DMS153 treated with DMSO at 0.1 percent for 48 hours (cell line): ENCODE measurements around the gene GALC.
"Not testable (repeated sequence)": the region's sequence is repeated elsewhere in the genome, so short reads cannot be mapped to it uniquely, and the experiment has no call there.

Source experiments
- DNase-seq: peaks from one replicate; lab custom pipeline; 2025; ENCODE audit not compliant: unreplicated experiment; lab: John Stamatoyannopoulos, UW

Gene GALC

GRCh38 chr14:87992718-87993628, at the start of gene GALC:
Gene GALC (minus strand): TSS chr14:87993182. CDS start chr14:87993164, 18 bp downstream.
- DNase-seq: peak; percentile 87

GRCh38 chr14:88040146-88040545, 47.2 kb upstream of the GALC start:
- no peak for DNase-seq

- DNase-seq: no peak
These were observed 46.2 kb upstream of the GALC start for GRCh38 chr14:88039197-88039596.

GRCh38 chr14:88037325-88037724, 44.3 kb upstream of the GALC start:
- DNase-seq: no peak

- DNase-seq: no peak
These were observed 43.4 kb upstream of the GALC start for GRCh38 chr14:88036422-88036821.

GRCh38 chr14:88034076-88034475, 41.1 kb upstream of the GALC start:
- DNase-seq: no peak

GRCh38 chr14:88032373-88032772, 39.4 kb upstream of the GALC start:
- no peak for DNase-seq

- DNase-seq: no peak
These were observed 37.9 kb upstream of the GALC start for GRCh38 chr14:88030892-88031291.

- no peak for DNase-seq
These were observed 37.1 kb upstream of the GALC start for GRCh38 chr14:88030079-88030478.

- DNase-seq: no peak
These were observed 36.5 kb upstream of the GALC start for GRCh38 chr14:88029500-88029899.

- no peak for DNase-seq
These were observed 33.9 kb upstream of the GALC start for GRCh38 chr14:88026890-88027289.

- DNase-seq: no peak
These were observed 32.3 kb upstream of the GALC start for GRCh38 chr14:88025313-88025712.

GRCh38 chr14:88024252-88025086, 31.5 kb upstream of the GALC start:
- not testable (repeated sequence) for DNase-seq

GRCh38 chr14:88023658-88024187, 30.7 kb upstream of the GALC start:
- DNase-seq: no peak

- no peak for DNase-seq
These were observed 24.6 kb upstream of the GALC start for GRCh38 chr14:88017535-88017934.

- DNase-seq: no peak
These were observed 23.8 kb upstream of the GALC start for GRCh38 chr14:88016768-88017167.

GRCh38 chr14:88013750-88014349, 20.9 kb upstream of the GALC start:
- DNase-seq: peak; percentile 73

- no peak for DNase-seq
These were observed 19.5 kb upstream of the GALC start for GRCh38 chr14:88012495-88012894.

- no peak for DNase-seq
These were observed 17.3 kb upstream of the GALC start for GRCh38 chr14:88010331-88010730.

- DNase-seq: no peak
These were observed 16.5 kb upstream of the GALC start for GRCh38 chr14:88009486-88009885.

- DNase-seq: no peak
These were observed 15.2 kb upstream of the GALC start for GRCh38 chr14:88008039-88008742.
